ENCODE measurements around the gene PCNT. TPM values are rescaled to one million over a fixed set of nuclear protein-coding genes. Genes with fewer than 3 reads are reported as not detected.

PCNT gene
- total and polyA plus RNA-seq, 7 experiments from 2014 or later, result 13.7 to 68.2 (median 54.3) TPM

DNA sequence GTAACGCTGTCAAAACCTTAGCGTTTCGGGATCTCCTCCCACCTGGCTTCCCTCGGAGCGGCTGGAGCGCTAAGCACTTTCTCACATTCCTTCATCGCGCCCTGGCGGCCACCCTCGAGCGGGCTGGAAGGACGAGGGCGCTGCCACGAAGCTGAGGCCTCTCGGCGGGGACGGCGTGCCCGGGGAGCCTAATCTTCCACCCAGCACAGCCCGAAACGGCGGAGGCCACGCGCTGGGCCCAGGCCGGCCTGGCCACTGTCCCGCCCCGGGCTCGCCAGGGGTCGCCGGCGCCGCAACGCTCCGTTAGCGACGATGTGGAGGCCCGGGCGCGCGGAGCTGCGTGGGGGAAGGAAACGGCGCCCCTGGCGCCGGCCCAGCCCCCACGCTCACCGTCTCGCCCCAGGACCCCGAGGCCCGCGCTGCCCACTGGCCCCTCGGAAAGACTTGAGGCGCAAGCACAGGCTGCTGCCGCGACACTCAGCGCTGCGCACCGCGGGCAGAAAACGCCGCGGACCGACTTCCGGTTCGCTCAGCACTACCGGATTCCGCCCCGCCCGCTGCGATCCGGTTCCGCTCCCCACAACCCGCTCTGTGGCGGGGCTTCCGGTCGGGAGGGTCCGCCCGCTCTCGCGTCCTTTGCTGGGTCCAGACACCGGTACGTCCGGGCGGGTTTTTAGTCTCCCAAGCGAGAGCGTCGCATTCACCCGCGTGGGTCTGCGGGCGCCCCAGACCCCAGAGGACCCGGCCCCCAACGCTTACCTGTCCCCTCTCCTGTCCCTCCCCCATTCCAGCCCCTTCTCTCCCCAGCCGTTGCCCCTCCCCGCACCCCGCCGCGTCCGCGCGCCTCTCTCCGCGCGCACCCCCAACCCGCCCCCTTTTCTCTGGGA, 38.0 kb upstream of the PCNT start, which contains the start of gene YBEY:
Gene YBEY, plus strand, starts transcription at position 582 of the 887 bp plus-strand sequence. CDS start 572 bp downstream, outside the sequence.
- peak within 1 kb of the TSS; percentile 58 for H3K4me3 ChIP-seq (ENCODE audit: low read length)
- H3K4me1 ChIP-seq (ENCODE audit: control insufficient read depth in 2 of 2, insufficient read depth in 2 of 2, low read length in 2 of 2), result peaks cover 27 to 31% of the 10 kb centered on the region in 2 donors
- H3K4me1 Mint-ChIP-seq, result peaks cover 21 to 75% (median 61%) of the 10 kb centered on the region in 7 donors
- peaks cover 0 to 21% (median 0%) of the 10 kb centered on the region in 3 experiments for H3K36me3 ChIP-seq (ENCODE audit: control insufficient read depth in 2 of 3, insufficient read depth in 3 of 3, low read length in 3 of 3)
- peak within 1 kb of the TSS; percentile 89 to 99 (median 98) for H3K4me3 Mint-ChIP-seq
- H3K9me3 ChIP-seq (ENCODE audit: control insufficient read depth in 2 of 3, low read length in 3 of 3), result no peaks in the 10 kb centered on the region
- ChIA-PET CTCF (interaction anchor here (0.7 kb wide), 1 partner anchor 133 kb away, joined by 3 read pairs; no protein-coding TSS in a partner anchor), POLR2A (interaction anchor here (0.6 to 1.8 kb wide), 7 partner anchors 9 to 397 kb away, joined by 3 to 6 read pairs (median 3); a partner anchor contains a TSS)
- intact Hi-C loops (cut with micrococcal nuclease), result loop anchor here (1.0 to 10.0 kb wide), 12 partner anchors 10 to 311 kb away; partner anchors contain the start of genes DIP2A (in 2 of the 2), PCNT (in 2 of the 2) and LSS (in 1 of the 2)
- no peaks in the 10 kb centered on the region for H3K27me3 ChIP-seq (ENCODE audit: control insufficient read depth in 2 of 2, insufficient read depth in 2 of 2, low read length in 2 of 2)
- peak; percentile 70 to 91 (median 80) for DNase-seq
- H3K27ac Mint-ChIP-seq, result peak within 1 kb of the TSS; percentile 92 to 98 (median 97)
- H3K9me3 Mint-ChIP-seq, result no peaks in the 10 kb centered on the region
- no peaks in the 10 kb centered on the region for H3K27me3 Mint-ChIP-seq
- H3K27ac ChIP-seq (ENCODE audit: low read depth, low read length), result peak within 1 kb of the TSS; percentile 86
- peak; percentile 95 for ATAC-seq
- peaks cover 4 to 36% (median 16%) of the 10 kb centered on the region in 5 donors for H3K36me3 Mint-ChIP-seq

DNA sequence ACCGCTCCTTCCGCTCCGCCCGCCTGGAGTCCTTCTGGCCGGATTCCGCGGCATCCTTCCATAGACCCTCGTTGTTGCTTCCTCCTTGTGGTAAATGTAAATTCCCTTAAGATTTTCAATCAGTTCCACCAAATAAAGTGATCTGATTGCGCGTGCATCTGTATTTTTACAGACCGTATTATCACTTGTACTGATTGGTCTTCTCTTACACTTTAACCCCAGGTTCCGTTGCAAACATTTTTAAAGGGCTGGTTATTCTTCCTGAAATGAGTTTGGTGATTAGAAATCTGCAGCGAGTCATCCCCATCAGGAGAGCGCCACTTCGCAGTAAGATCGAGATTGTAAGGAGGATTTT, 37.3 kb upstream of the PCNT start:
- peaks cover 21 to 73% (median 58%) of the 10 kb centered on the region in 7 donors for H3K4me1 Mint-ChIP-seq
- ChIA-PET POLR2A (interaction anchor here (0.9 to 1.3 kb wide), 2 partner anchors 9 to 39 kb away, joined by 3 to 6 read pairs; a partner anchor contains a TSS), CTCF (no interaction called here)
- peaks cover 0 to 2% (median 0%) of the 10 kb centered on the region in 11 donors for H3K9me3 Mint-ChIP-seq
- Histone ChIP-seq H3K27me3 (ENCODE audit: control insufficient read depth in 2 of 2, insufficient read depth in 2 of 2, low read length in 2 of 2) (no peaks in the 10 kb centered on the region), H3K9me3 (ENCODE audit: control insufficient read depth in 2 of 3, low read length in 3 of 3) (no peaks in the 10 kb centered on the region), H3K4me3 (ENCODE audit: low read length) (peak overlapping the region; percentile 58), H3K4me1 (ENCODE audit: control insufficient read depth in 2 of 2, insufficient read depth in 2 of 2, low read length in 2 of 2) (peaks cover 27 to 31% of the 10 kb centered on the region in 2 donors), H3K36me3 (ENCODE audit: control insufficient read depth in 2 of 3, insufficient read depth in 3 of 3, low read length in 3 of 3) (peaks cover 0 to 25% (median 4%) of the 10 kb centered on the region in 3 experiments), H3K27ac (ENCODE audit: low read depth, low read length) (peak overlapping the region; percentile 86)
- peak; percentile 28 for ATAC-seq
- H3K27me3 Mint-ChIP-seq, result no peaks in the 10 kb centered on the region
- H3K27ac Mint-ChIP-seq, result peak overlapping the region; percentile 92 to 98 (median 97)
- DNase-seq, result no peak
- H3K36me3 Mint-ChIP-seq, result peaks cover 4 to 36% (median 20%) of the 10 kb centered on the region in 5 donors
- H3K4me3 Mint-ChIP-seq, result peak overlapping the region; percentile 89 to 99 (median 98)
- intact Hi-C loops (cut with micrococcal nuclease), result loop anchor here (1.0 to 10.0 kb wide), 9 partner anchors 10 to 312 kb away; partner anchors contain the start of genes DIP2A (in 2 of the 2), PCNT (in 2 of the 2) and LSS (in 1 of the 2)

DNA sequence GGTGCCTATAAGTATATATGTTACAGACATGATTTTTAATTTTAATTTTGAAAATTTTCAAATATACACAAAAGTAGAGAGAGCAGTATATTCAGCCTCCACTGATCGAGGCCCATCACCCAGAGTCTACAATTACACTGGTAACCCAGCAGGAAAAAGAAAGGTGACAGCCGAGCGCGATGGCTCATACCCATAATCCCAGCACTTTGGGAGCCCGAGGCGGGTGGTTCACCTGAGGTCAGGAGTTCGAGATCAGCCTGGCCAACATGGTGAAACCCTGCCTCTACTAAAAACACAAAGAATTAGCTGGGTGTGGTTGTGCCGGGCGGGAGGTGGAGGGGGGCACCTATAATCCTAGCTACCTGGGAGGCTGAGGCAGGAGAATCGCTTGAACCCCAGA, 36.4 kb upstream of the PCNT start:
- Mint-ChIP-seq H3K36me3 (peaks cover 4 to 42% (median 25%) of the 10 kb centered on the region in 5 donors), H3K4me3 (peak overlapping the region in 6 of 10 donors; percentile 25 to 98 (median 90)), H3K9me3 (peaks cover 0 to 2% (median 0%) of the 10 kb centered on the region in 11 donors), H3K27me3 (no peaks in the 10 kb centered on the region), H3K27ac (peak overlapping the region in 2 of 9 donors; percentile 92 to 96), H3K4me1 (peaks cover 21 to 64% (median 50%) of the 10 kb centered on the region in 7 donors)
- H3K9me3 ChIP-seq (ENCODE audit: control insufficient read depth in 2 of 3, low read length in 3 of 3), result no peaks in the 10 kb centered on the region
- H3K27me3 ChIP-seq (ENCODE audit: control insufficient read depth in 2 of 2, insufficient read depth in 2 of 2, low read length in 2 of 2), result no peaks in the 10 kb centered on the region
- no peak overlapping the region for H3K4me3 ChIP-seq (ENCODE audit: low read length)
- DNase-seq (no peak), ATAC-seq (no peak)
- POLR2A ChIA-PET, result no interaction called here
- CTCF ChIA-PET, result no interaction called here
- no peak overlapping the region for H3K27ac ChIP-seq (ENCODE audit: low read depth, low read length)
- intact Hi-C loops (cut with micrococcal nuclease), result loop anchor here (5.0 to 10.0 kb wide), 4 partner anchors 35 to 313 kb away; partner anchors contain the start of gene DIP2A (in 1 of the 2)
- H3K4me1 ChIP-seq (ENCODE audit: control insufficient read depth in 2 of 2, insufficient read depth in 2 of 2, low read length in 2 of 2), result peaks cover 27 to 28% of the 10 kb centered on the region in 2 donors
- H3K36me3 ChIP-seq (ENCODE audit: control insufficient read depth in 2 of 3, insufficient read depth in 3 of 3, low read length in 3 of 3), result peaks cover 0 to 32% (median 7%) of the 10 kb centered on the region in 3 experiments

DNA sequence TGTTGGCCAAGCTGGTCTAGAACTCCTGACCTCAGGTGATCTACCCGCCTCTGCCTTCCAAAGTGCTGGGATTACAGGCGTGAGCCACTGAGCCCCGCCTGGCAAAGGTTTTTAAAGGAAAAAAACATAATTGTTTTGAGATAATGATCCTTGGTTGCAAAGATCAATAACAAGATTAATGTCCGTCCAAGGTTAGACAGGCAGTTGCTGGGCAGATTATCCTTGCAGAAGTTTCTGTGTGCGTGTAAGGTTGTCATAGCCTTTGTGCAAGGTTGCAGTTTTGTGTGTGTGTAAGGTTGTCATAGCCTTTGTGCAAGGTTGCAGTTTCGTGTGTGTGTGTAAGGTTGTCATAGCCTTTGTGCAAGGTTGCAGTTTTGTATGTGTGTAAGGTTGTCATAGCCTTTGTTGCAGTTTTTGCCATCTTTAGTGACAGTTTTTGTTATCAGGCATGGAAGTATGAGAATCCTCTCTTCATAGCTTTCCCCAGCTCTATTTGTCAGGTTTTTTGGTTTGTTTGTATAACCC, 34.2 kb upstream of the PCNT start:
- intact Hi-C loops (cut with micrococcal nuclease), result loop anchor here (5.0 to 10.0 kb wide), 4 partner anchors 37 to 315 kb away; partner anchors contain the start of gene DIP2A (in 1 of the 2)
- ChIA-PET POLR2A (interaction anchor here (0.5 to 0.6 kb wide), 2 partner anchors 80 to 212 kb away, joined by 4 to 5 read pairs; no protein-coding TSS in a partner anchor), CTCF (no interaction called here)
- Mint-ChIP-seq H3K27ac (peak overlapping the region in 1 of 9 donors; percentile 51), H3K27me3 (no peaks in the 10 kb centered on the region), H3K4me1 (peaks cover 15 to 45% (median 35%) of the 10 kb centered on the region in 7 donors), H3K36me3 (peaks cover 4 to 30% (median 22%) of the 10 kb centered on the region in 5 donors), H3K4me3 (peak overlapping the region in 1 of 10 donors; percentile 39), H3K9me3 (peaks cover 0 to 2% (median 0%) of the 10 kb centered on the region in 11 donors)
- no peak for DNase-seq
- H3K27ac ChIP-seq (ENCODE audit: low read depth, low read length), result no peak overlapping the region
- no peaks in the 10 kb centered on the region for H3K27me3 ChIP-seq (ENCODE audit: control insufficient read depth in 2 of 2, insufficient read depth in 2 of 2, low read length in 2 of 2)
- no peak overlapping the region for H3K4me3 ChIP-seq (ENCODE audit: low read length)
- H3K36me3 ChIP-seq (ENCODE audit: control insufficient read depth in 2 of 3, insufficient read depth in 3 of 3, low read length in 3 of 3), result peaks cover 0 to 18% (median 7%) of the 10 kb centered on the region in 3 experiments
- peaks cover 7 to 8% of the 10 kb centered on the region in 2 donors for H3K4me1 ChIP-seq (ENCODE audit: control insufficient read depth in 2 of 2, insufficient read depth in 2 of 2, low read length in 2 of 2)
- ATAC-seq, result no peak
- H3K9me3 ChIP-seq (ENCODE audit: control insufficient read depth in 2 of 3, low read length in 3 of 3), result no peaks in the 10 kb centered on the region

DNA sequence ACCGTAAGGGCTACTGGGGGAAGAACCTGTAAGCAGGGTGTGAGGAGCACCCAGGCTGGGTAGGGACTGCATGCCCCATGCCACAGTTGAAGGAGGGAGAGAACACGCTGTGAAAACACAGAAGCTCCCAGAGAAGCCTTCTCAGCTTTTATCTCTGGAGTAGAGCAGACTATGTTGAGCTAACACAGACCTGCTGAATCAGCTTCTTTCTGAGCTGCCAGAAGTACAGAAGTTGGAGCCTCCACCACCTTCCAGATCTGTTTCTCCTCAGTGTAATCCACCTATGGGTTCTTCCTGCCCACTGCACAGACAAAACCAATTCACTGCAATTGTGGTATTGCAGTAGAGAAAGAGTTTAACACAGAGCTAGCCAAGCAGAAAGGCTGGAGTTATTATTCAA, 32.4 kb upstream of the PCNT start:
- H3K9me3 ChIP-seq (ENCODE audit: control insufficient read depth in 2 of 3, low read length in 3 of 3), result no peaks in the 10 kb centered on the region
- no peak for DNase-seq
- no peak overlapping the region for H3K27ac ChIP-seq (ENCODE audit: low read depth, low read length)
- no peaks in the 10 kb centered on the region for H3K27me3 ChIP-seq (ENCODE audit: control insufficient read depth in 2 of 2, insufficient read depth in 2 of 2, low read length in 2 of 2)
- Mint-ChIP-seq H3K9me3 (peaks cover 0 to 5% (median 0%) of the 10 kb centered on the region in 11 donors), H3K27me3 (no peaks in the 10 kb centered on the region), H3K4me1 (peaks cover 7 to 40% (median 28%) of the 10 kb centered on the region in 7 donors), H3K27ac (peak overlapping the region in 2 of 9 donors; percentile 31 to 76), H3K36me3 (peaks cover 2 to 26% (median 20%) of the 10 kb centered on the region in 5 donors), H3K4me3 (peak overlapping the region in 1 of 10 donors; percentile 33)
- ChIA-PET CTCF (interaction anchor here (0.6 kb wide), 1 partner anchor 20 kb away, joined by 4 read pairs; no protein-coding TSS in a partner anchor), POLR2A (no interaction called here)
- no peaks in the 10 kb centered on the region for H3K4me1 ChIP-seq (ENCODE audit: control insufficient read depth in 2 of 2, insufficient read depth in 2 of 2, low read length in 2 of 2)
- no peak for ATAC-seq
- H3K4me3 ChIP-seq (ENCODE audit: low read length), result no peak overlapping the region
- peaks cover 0 to 13% (median 7%) of the 10 kb centered on the region in 3 experiments for H3K36me3 ChIP-seq (ENCODE audit: control insufficient read depth in 2 of 3, insufficient read depth in 3 of 3, low read length in 3 of 3)
- intact Hi-C loops (cut with micrococcal nuclease), result no loop called here

DNA sequence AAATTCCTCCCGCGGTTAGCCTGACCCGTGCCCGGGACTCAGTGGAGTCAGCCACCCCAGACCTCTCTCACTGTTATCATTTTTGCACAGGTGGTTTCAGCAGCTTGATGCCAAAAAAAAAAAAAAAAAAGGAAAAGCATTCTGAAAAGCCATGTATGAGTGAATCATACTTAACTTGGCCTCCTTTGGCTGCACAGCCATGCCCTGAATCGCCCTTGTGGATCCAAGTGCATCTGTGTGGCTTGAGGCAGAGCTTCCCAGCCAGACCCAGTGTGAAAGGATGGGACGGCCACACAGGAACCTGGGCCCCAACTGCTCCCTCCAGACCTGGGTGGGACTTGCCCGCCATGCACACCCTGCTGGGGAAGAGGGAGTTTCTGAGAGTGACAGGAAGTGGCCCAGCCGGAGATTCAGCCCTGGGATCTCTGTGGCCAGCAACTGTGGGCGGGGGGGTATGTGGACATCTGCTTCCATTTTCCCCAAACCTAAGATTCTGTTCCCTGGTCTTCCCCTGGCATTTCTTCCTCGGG, 29.2 kb upstream of the PCNT start:
- ATAC-seq (no peak), DNase-seq (no peak)
- ChIA-PET CTCF (no interaction called here), POLR2A (interaction anchor here (1.2 kb wide), 1 partner anchor 9 kb away, joined by 6 read pairs; the partner anchor contains the start of genes MCM3AP and YBEY)
- H3K9me3 Mint-ChIP-seq, result peaks cover 0 to 5% (median 0%) of the 10 kb centered on the region in 11 donors
- intact Hi-C loops (cut with micrococcal nuclease), result no loop called here
- Histone ChIP-seq H3K9me3 (ENCODE audit: control insufficient read depth in 2 of 3, low read length in 3 of 3) (no peaks in the 10 kb centered on the region), H3K4me1 (ENCODE audit: control insufficient read depth in 2 of 2, insufficient read depth in 2 of 2, low read length in 2 of 2) (no peaks in the 10 kb centered on the region), H3K4me3 (ENCODE audit: low read length) (no peak overlapping the region), H3K27me3 (ENCODE audit: control insufficient read depth in 2 of 2, insufficient read depth in 2 of 2, low read length in 2 of 2) (no peaks in the 10 kb centered on the region), H3K27ac (ENCODE audit: low read depth, low read length) (no peak overlapping the region), H3K36me3 (ENCODE audit: control insufficient read depth in 2 of 3, insufficient read depth in 3 of 3, low read length in 3 of 3) (peaks cover 0 to 13% (median 7%) of the 10 kb centered on the region in 3 experiments)
- H3K27ac Mint-ChIP-seq, result peak overlapping the region in 1 of 9 donors; percentile 43
- peaks cover 0 to 25% (median 11%) of the 10 kb centered on the region in 7 donors for H3K4me1 Mint-ChIP-seq
- peaks cover 0 to 23% (median 12%) of the 10 kb centered on the region in 5 donors for H3K36me3 Mint-ChIP-seq
- H3K4me3 Mint-ChIP-seq, result no peak overlapping the region
- peaks cover 0 to 6% (median 0%) of the 10 kb centered on the region in 5 donors for H3K27me3 Mint-ChIP-seq

Data from naive thymus-derived CD4-positive, alpha-beta T cell (primary cell).